HuH-7 (cell line): ENCODE data around the gene HEG1.
"Not testable (repeated sequence)": the region's sequence is repeated elsewhere in the genome, so short reads cannot be mapped to it uniquely, and the experiment has no call there.

ENCODE experiments used
- DNase-seq: peaks from one replicate; pipeline ENCODE4 v3.0.0; 2011; ENCODE audit warnings: low spot score

HEG1 gene

DNA sequence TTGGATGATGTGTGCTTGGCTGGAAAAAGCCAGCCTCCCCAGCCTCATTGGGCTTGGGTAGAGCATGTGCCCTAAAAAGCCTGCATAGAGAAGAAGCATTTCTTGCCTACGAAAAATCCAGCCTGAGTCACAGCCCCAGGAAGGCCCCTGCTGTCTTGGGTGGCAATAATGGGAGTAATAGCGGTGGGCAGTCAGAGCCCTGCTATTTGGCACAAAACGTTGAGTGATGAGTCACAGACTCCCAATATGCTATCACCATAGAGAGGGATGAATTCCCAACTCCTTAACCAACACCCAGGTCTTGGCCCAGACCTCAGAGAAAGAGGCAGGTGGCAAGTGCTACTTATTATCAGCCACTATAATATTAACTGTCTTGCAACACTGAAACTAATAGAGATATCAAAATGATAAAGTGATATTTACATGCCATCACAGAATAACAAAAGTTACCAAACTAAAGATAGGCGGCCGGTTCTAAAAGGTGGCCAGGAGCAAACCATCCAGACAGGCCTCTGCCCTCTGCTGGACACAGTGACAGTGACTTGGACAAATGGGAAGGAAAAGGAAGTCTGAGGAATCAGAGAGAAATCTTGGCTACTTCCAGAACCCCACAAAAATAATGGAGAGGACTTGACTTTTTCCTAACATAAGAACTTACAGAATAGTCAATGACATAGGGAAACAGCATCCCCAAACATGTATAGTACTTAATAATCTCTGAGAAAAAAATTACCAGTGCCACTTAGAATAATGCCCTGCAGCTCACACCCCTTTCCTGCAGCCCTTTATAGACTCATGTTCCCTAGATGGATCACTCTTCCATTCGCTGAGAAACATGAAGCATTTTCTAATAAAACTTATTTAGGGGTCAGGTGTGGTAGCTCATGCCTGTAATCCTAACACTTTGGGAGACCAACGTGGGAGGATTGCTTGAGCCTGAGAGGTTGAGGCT lies 69.3 kb downstream of the HEG1 start:
- no peak for DNase-seq

DNA sequence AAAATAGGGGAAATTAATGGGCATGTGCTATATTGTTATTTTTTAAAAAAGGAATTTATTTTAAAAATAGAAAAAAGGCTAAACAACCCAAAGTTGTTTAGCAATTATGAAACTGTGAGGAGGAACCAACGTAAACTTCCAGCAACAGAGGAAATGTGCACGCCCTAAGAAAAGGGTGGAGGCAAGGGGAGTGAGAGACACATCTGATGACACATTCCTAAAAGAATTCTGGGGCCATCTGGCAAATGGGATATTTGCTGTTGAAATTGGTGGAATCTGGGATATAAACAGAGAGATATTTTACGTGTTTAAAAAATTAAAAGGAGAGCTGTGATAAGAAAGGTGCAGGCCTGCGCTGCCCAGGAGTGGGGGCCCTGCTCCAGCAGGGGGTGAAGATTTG lies 70.4 kb downstream of the HEG1 start:
- DNase-seq: no peak

DNA sequence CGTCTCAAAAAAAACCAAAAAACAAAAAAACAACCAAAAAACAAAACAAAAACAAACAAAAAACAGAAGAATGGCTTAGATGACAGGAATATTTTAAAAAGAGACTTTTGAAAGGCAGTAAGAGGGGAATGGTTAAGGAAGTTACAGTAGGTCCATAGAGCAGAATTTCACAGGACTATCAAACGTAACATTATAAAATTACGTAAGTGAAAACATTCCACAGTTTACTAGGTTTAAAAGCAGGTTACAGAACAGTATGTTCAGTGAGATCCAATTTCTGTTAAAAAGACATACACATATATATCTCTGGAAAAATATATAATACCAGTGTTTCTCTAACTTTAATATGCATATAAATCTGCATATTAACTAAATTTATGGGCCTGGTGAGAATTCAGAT lies 71.0 kb downstream of the HEG1 start:
- DNase-seq: no peak

DNA sequence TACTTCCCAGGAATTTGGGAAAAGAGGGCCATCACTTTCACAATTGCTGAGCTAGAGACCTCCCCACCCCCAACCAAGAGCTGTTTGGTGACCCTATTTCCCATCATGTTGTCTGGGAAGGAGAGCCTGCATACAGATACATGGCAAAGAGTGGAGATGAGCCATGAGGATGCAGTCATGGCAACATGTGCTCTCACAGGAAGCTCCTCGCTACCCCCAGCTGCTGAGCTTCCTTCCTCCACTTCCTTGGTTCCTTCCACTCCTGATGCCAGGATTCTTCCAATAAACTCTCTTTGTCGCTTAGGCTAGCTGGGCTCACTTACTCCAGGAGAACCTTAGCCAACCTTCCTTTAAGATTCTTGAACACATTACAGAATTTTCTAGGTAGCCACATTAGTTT lies 72.9 kb downstream of the HEG1 start:
- no peak for DNase-seq

DNA sequence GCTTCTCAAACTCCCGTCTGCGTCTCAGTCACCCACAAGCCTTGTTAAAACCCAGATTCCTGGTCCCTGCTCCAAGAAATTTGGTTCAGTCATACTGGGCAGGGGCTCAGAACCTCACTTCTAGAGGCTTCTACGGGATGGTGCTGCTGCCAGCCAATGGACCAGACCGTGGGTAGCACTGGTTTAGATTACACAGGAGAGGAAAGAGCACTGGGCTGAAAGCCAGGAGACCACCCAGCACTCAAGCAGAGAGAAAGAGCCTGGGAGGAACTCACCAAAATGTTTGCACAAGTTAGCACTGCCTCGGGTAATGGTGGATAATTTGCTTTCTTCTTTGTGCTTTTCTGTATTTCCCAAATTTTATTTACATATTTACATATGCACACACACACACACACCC lies 74.3 kb downstream of the HEG1 start:
- no peak for DNase-seq

DNA sequence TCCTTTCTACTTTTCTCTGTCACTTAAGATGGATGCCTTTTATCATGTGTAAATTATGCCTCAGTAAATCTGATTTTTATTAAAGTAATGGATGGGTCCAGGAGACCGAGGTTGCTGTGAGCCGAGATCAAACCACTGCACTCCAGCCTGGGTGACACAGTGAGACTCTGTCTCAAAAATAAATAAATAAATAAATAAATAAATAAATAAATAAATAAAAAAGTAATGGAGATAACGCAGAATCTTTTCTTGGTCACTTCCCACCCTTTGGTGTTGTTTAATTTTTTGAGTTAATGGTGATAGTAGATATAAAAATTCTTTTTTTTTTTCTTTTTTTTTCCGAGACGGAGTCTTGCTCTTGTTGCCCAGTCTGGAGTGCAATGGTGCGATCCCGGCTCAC lies 77.2 kb downstream of the HEG1 start:
- no peak for DNase-seq

DNA sequence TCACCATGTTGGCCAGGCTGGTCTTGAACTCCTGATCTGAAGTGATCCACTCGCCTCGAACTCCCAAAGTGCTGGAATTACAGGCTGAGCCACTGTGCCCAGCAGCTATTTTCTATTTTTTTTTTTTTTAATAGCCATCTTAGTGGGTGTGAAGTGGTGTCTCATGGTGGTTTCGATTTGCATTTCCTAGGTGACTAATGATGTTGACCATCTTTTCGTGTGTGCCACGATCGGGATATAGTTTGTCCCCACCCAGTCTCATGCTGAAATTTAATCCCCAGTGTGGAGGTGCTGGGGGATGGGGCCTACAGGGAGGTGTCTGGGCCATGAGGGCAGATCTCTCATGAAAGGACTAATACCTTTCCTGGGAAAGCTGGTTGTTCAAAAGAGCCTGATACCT lies 79.4 kb downstream of the HEG1 start:
- no peak for DNase-seq

DNA sequence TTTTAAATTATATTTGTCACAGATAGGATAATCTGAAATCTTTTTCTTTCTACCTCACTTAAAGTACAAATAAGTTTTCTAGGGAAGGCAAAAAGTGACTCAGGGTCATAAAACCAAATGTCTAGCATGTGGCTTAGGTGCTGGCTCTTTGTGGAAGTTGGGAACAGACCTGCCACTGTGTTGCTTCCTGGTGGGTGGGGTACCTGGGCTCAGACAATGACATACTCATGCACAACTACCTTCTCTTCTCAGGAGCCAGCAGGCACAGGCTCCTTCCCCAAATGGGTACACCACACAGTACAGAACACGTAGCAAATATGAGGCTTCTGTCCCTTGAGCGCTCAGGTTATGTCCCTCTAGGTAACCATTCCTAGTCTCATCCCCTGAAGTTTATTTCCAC lies 81.1 kb downstream of the HEG1 start:
- DNase-seq: no peak

DNA sequence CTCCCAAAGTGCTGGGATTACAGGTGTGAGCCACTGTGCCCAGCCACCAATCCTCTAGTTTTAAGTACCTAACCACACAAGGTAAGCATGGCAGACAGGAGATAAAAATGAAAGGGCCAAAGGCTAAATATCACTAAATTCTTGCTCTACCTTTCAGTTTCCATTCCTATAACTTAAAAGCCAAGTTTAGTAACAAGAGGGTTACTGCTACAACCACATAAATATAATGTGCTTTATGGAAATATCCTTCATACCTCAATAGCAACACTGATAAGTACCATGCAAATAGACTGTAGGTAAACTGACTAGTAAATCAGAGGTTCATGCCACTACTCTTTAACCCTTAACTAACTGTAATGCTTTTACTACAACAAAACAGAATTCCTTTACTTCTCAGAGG lies 82.5 kb downstream of the HEG1 start:
- DNase-seq: no peak

DNA sequence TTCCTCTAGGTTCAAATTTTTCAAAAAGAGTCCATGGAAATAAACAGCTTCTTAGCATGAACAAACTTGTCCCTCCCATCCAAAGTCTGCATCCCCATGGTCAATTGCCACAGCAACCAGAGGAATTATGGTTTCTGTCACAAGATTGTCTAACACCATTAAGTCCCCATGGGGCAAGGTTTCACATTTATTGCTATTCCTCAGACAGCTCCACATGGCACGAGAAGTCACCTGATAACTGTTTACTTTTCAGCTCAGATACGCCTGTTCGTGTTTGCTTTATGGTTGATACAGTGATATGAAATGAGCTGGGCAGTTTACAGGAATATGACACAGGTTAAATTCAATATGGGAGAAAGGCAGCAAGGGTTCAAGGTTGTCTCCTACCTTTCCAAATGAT lies 83.3 kb downstream of the HEG1 start:
- peak; percentile 65 for DNase-seq

DNA sequence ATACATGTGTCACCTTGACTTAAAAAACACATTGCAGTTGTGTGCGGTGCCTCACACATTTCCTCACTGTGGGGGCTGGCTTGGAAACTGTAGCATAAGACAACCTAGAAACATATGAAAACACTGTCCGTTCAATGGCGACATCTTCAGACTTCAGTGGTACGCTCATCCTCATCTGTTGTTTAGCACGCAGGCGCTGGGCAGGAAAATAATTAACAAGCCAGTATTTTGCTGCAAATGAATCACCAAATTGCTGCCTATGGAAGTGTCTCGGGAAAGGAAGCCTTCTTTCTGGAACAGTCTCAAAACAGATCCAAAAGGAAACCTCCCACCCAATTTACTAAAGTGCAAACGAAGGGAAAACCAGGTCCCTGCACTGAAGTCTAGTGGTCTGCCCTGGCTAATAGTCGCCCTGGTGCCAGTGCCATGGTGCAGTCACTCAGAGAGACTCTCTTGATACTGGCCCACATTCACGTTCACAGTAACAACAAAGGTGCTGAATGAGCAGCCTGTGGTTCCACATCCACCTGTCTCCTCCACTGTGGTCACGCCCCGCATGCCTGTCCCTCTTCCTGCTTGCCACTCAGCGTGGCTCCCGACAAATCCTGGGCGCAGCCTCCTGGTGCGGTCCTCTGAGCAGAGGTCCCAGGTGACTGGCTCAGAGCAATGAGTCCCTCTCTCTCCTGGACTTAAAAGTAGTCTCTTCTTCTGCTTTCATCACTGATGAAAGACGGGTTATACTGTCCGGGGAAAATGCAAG lies 85.7 kb downstream of the HEG1 start:
- no peak for DNase-seq

DNA sequence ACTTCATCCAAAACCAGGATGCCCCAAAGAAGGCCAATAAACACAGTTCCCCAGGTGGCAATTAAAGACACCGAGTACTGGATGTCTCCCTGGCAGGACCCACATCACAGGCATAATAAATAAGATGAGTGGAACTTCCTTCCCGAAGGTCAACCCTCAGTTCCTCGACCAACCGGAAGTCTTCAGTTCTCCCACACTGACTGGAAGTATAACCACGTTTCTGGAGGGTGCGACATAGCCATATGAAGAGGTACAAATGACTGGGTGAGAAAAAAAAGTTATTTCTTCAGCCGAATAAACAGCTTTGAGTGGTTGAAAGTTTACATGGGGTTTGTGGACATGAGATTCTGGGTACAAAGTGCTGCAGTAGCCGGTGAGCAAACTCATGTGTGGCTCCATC lies 86.6 kb downstream of the HEG1 start:
- no peak for DNase-seq

DNA sequence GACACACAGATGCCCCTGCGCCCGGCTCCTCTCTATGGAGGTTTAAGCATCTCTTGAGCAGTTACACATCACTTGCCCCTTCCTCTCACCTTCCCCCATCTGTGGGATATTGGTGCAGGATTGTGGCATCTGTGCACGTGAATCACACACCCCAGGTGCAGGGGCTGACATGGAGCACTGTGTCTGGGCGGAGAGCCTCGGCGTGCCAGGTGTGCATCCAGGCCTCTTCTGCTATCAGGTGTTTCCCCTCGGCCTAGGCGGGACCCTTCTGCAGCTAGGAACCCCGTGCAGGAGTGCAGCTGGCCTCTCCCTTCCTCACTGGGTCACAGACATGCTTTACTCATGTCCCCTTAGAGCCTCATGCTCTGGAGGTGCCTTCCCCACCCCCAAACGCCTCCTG lies 87.8 kb downstream of the HEG1 start:
- no peak for DNase-seq

DNA sequence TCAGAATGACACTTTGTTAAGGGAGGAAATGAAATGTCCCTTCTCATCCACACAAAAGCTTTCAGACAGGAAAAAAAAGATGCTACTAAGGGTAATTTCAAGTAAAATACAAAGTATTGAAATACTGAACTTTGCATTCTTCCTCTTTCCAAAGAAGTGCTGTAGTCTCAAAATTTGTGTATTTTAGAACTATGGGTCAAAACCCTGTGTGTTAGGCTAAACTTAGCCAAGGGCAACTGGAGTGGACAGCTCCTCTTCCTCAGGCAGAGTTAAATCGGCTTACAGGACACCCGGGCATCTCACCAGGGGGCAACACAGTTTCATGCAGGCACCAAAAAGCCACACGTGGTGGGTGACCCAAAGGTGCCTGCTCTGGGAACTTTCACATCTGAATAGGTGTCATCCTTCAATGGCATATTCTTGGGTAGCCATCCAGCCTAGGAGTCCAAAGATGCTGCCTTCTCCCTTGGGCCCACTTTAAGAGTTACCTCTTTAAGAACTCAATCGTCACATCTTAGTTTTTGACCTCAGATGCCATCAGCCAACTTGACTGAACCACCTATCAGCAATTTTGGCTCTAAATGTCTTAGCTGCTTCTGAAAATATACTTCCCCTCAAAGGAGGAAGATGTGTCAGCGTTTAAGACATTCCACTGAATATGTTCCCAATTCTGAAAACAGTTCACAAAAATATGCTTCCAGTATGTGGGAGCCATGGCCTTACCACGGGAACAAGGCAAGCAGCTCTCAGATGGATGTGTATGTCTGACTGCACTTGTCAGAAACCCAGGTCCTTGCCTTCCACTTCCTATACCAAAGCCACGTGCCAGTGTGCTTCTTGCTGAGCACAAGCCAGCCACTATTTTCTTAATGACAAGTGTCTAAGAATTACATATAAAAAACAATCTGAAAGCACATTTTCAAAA lies 89.0 kb downstream of the HEG1 start:
- DNase-seq: no peak

DNA sequence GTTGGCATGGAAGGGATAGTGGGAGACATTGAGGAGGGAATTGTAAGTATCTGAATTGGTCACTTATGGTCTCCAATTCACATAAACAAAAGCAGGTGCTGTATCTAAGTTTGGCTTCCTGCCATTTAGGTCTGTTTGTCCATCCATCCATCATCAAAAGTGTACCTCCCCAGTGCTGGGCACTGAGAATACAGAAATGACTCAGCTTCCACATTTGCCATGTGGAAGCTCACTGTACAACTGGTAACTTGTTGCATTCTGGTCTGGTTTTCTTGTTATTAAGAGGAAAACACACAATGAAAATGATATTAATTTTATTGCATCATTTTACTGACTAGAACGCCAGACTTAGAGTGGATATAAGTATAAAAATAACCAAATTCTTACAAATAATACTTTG lies 90.4 kb downstream of the HEG1 start:
- no peak for DNase-seq

DNA sequence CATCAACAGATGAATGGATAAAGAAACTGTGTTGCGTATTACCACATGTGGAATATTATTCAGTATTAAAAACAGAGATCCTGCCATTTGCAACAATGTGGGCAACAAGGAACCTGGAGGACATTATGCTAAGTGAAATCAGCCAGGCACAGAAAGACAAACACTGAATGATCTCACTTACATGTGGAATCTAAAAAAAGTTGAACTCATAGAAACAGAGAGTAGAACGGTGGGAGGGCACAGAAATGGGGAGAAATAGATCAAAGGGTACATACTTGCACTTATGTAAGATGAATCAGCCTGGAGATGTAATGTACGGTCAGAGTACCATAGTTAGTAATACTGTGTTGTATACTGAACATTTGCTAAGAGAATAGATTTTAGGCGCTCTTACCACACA lies 91.4 kb downstream of the HEG1 start:
- DNase-seq: no peak

DNA sequence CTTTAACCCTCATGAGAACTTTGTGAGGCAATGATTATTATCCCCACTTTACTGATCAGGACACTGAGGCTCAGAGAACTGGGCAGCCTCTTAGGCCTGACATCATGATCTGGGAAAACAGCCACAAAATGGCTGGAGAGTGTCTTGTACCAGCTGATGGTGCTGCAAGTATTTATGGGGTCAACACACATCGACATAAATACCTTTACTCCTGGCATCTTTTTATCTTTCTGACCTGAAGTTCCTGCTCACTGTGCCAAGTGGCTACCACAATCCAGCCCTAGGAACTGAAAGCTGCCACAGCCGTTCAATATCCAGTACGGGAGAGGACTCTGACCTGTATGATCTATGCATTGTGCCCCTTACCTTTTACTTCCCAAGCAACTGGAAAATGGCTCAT lies 92.0 kb downstream of the HEG1 start:
- no peak for DNase-seq

DNA sequence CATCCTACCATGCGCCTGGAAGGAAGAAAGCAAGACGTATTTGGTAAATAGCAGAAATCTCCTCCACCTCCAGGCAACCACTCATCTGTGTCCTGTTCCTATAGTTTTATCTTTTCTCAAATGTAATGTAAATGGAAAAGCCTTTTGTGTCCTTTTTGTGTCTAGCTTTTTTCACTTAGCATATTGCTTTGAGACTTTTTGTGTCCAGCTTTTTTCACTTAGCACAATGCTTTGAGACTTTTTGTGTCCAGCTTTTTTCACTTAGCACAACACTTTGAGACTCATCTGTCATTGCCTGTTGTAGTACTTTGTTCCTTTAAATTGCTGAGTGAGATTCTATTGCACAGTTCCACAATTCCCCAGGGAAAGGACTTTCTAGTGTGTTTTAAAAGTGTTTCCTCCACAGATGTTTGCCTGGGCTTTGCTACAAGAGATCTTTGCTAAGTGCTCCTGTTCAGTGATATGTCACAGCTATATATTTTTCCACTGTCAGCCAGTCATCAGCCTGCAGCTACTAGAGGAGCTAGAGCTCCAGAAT lies 93.3 kb downstream of the HEG1 start:
- DNase-seq: no peak

DNA sequence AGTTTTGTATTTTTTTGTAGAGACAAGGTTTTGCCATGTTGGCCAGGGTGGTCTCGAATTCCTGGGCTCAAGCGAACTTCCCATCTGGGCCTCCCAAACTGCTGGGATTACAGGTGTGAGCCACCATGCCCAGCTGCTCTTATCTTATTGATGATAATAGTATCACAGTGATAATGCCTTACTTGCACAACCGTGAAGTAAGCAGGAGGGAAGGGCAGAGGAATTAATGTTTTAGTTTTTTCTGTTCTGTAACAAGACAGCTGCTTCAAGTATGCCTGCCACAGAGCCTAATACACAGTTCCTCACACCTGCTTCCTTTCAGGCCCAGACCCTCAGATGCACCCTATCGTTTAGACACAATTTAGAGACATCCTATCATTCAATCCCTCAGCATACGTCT lies 95.1 kb downstream of the HEG1 start:
- DNase-seq: no peak

DNA sequence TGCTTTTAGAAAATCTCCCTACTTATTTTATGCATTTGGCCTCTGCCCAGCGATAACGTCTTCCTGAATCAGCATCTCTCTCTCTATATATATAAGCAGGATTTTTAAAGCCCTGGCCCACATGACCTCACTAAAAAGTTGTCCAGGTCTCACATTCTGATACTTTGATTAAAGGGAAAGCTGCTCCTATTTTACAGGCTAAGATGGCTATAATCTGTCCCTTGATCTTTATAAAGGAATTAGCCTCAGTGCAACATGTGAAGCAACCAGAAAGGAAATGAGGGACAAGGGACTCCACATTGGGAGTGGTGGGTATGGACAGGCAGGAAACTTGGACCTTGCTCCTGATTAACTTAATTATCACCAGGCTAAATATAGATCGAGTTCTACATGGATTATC lies 95.7 kb downstream of the HEG1 start:
- DNase-seq: no peak

DNA sequence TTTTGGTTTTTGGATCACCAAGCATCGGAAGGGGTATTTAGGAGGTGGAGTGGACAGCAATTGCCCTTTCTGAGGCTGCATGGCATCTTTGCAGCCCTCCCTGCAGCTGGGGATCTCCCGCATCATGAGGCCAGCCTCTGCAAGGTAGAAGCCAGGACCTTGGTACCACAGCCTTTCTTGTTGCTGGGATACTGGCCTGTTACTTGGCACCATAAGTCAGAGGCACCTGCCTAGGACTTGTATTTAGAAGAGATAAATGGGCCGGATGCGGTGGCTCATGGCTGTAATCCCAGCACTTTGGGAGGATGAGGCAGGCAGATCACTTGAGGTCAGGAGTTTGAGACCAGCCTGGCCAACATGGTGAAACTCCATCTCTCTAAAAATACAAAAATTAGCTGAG lies 97.8 kb downstream of the HEG1 start:
- DNase-seq: not testable (repeated sequence)

DNA sequence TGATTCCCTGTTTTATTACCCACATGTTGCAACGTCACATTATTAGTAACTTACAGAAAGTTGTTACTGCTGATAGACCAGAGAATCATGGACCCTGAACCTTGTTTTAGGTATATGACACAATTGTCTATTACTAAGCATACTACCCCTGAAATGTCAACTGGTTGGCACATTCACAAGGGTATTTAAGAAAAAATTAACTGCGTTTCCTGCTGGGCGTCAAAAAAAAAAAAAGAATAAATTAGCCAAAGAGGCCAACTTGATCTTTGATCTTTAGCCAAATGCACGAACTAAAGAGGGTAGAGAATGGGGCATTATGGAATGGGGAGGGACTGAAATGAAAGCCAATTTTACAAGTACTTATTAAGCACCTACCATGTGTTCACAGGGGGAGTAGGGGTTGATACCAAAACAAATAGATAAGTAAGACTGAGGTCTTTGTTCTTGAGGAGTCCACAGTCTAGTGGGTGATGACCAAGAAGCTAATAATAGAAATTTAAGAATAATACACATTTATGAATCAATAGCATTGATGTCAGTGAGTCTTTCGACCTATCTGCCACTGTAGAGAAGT lies 103.4 kb downstream of the HEG1 start:
- no peak for DNase-seq
